ENCODE data around the gene ERG28. TPM values are rescaled to one million over a fixed set of nuclear protein-coding genes. Genes with fewer than 3 reads are reported as not detected.
"Not testable (repeated sequence)": the region's sequence is repeated elsewhere in the genome, so short reads cannot be mapped to it uniquely, and the experiment has no call there.

ERG28 gene
- 12.2 and 13.5 TPM in 2 replicates for total RNA-seq (2014; rRNA removed; shearing (Covaris generic))

- DNase-seq (ENCODE audit: low read depth) = peak; percentile 100
Observed at GRCh38 chr14:75660630-75661498, at the start of gene ERG28, which contains the start of gene TTLL5. Gene ERG28 (minus strand): TSS chr14:75660876. CDS start chr14:75657502, 3,374 bp downstream. Gene TTLL5 (plus strand): TSS chr14:75661246. CDS start chr14:75663150, 1,904 bp downstream.

GRCh38 chr14:75709207-75709812 lies 48.6 kb upstream of the ERG28 start:
- DNase-seq (ENCODE audit: low read depth) = peak; percentile 77

GRCh38 chr14:75705014-75705413 lies 44.3 kb upstream of the ERG28 start:
- no peak for DNase-seq (ENCODE audit: low read depth)

GRCh38 chr14:75703467-75703866 lies 42.8 kb upstream of the ERG28 start:
- no peak for DNase-seq (ENCODE audit: low read depth)

GRCh38 chr14:75702616-75703261 lies 42.1 kb upstream of the ERG28 start:
- DNase-seq (ENCODE audit: low read depth) = peak; percentile 22

GRCh38 chr14:75702122-75702521 lies 41.4 kb upstream of the ERG28 start:
- no peak for DNase-seq (ENCODE audit: low read depth)

GRCh38 chr14:75700295-75700694 lies 39.6 kb upstream of the ERG28 start:
- DNase-seq (ENCODE audit: low read depth) = no peak

- DNase-seq (ENCODE audit: low read depth) = no peak
Observed at GRCh38 chr14:75699331-75699730, 38.7 kb upstream of the ERG28 start.

- DNase-seq (ENCODE audit: low read depth) = no peak
Observed at GRCh38 chr14:75697918-75698317, 37.2 kb upstream of the ERG28 start.

- no peak for DNase-seq (ENCODE audit: low read depth)
Observed at GRCh38 chr14:75697386-75697785, 36.7 kb upstream of the ERG28 start.

- DNase-seq (ENCODE audit: low read depth) = not testable (repeated sequence)
Observed at GRCh38 chr14:75695025-75695424, 34.3 kb upstream of the ERG28 start.

- DNase-seq (ENCODE audit: low read depth) = no peak
Observed at GRCh38 chr14:75690010-75690409, 29.3 kb upstream of the ERG28 start.

- no peak for DNase-seq (ENCODE audit: low read depth)
Observed at GRCh38 chr14:75689012-75689411, 28.3 kb upstream of the ERG28 start.

GRCh38 chr14:75685910-75686309 lies 25.2 kb upstream of the ERG28 start:
- DNase-seq (ENCODE audit: low read depth) = no peak

- peak; percentile 10 for DNase-seq (ENCODE audit: low read depth)
Observed at GRCh38 chr14:75675265-75675960, 14.7 kb upstream of the ERG28 start.

GRCh38 chr14:75673345-75674035 lies 12.8 kb upstream of the ERG28 start:
- DNase-seq (ENCODE audit: low read depth) = no peak

- DNase-seq (ENCODE audit: low read depth) = no peak
Observed at GRCh38 chr14:75672605-75673192, 12.0 kb upstream of the ERG28 start.

- DNase-seq (ENCODE audit: low read depth) = no peak
Observed at GRCh38 chr14:75667099-75667765, 6.6 kb upstream of the ERG28 start.

- DNase-seq (ENCODE audit: low read depth) = no peak
Observed at GRCh38 chr14:75662966-75663365, 2.3 kb upstream of the ERG28 start.

- DNase-seq (ENCODE audit: low read depth) = no peak
Observed at GRCh38 chr14:75661499-75661814, 781 bp upstream of the ERG28 start.
